IMR-90 (cell line): ENCODE data around the gene NDUFS7.

Experiments used
- CEBPB ChIP-seq: IDR thresholded peaks from 2 replicates; pipeline ENCODE4 v1.6.1; 2012; ENCODE audit warnings: low read depth, low read length, improper control_type of control experiment
- CTCF ChIP-seq: conservative IDR thresholded peaks from 2 replicates; pipeline ENCODE4 v1.5.1; 2012; ENCODE audit warnings: mild to moderate bottlenecking, low read depth, low read length, improper control_type of control experiment
- FOS ChIP-seq: fragments of 150-350 bp; IDR thresholded peaks from 2 replicates; pipeline ENCODE4 v1.6.1; 2016; ENCODE audit warnings: low read depth, low read length
- MAZ ChIP-seq: IDR thresholded peaks from 2 replicates; pipeline ENCODE4 v1.6.1; 2012; ENCODE audit warnings: low read depth, mild to moderate bottlenecking, low read length, improper control_type of control experiment, moderate library complexity, borderline replicate concordance
- NFE2L2 ChIP-seq: fragments of 150-350 bp; IDR thresholded peaks from 2 replicates; pipeline ENCODE4 v1.6.1; 2016; ENCODE audit warnings: low read depth, mild to moderate bottlenecking, low read length
- RAD21 ChIP-seq: IDR thresholded peaks from 2 replicates; pipeline ENCODE4 v1.6.1; 2012; ENCODE audit warnings: low read length, improper control_type of control experiment
- RFX5 ChIP-seq: IDR thresholded peaks from 2 replicates; pipeline ENCODE4 v1.8.0; 2012; ENCODE audit warnings: low read depth, mild to moderate bottlenecking, low read length, moderate library complexity
- SMC3 ChIP-seq: fragments of 150-350 bp; IDR thresholded peaks from 2 replicates; pipeline ENCODE4 v1.6.1; 2016; ENCODE audit warnings: low read depth, mild to moderate bottlenecking, antibody characterized with exemption, low read length, moderate library complexity
- TF ChIP-seq, protein P1 (sequence below): fragments of 150-350 bp; IDR thresholded peaks from 2 replicates; pipeline ENCODE4 v1.6.1; 2017; ENCODE audit warnings: mild to moderate bottlenecking, antibody characterized with exemption, low read length, low read depth

DNA sequence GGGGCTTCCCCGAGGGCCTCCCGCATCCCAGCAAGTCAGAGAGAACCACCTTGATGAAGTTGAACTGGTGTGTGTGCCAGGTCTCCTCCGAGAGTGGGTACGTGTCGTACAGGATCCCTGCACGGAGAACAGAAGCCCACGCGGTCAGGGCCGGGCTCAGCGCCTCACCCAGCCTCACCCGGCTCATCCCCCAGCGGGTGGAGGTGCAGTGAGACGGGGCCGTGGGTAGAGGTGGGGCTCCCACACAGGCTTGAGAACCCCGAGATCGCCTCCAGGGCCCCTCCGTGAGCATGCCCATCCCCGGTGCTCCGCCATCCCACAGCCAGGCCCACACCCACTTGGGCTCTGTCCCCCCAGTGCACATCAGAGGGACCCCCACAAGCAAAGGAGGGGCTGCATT is 15.4 kb downstream of the NDUFS7 start:
- no peak for TF ChIP-seq CTCF
- TF ChIP-seq FOS, result no peak
- no peak for TF ChIP-seq RAD21
- no peak for TF ChIP-seq CEBPB
- TF ChIP-seq, protein P1, sequence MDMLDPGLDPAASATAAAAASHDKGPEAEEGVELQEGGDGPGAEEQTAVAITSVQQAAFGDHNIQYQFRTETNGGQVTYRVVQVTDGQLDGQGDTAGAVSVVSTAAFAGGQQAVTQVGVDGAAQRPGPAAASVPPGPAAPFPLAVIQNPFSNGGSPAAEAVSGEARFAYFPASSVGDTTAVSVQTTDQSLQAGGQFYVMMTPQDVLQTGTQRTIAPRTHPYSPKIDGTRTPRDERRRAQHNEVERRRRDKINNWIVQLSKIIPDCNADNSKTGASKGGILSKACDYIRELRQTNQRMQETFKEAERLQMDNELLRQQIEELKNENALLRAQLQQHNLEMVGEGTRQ, result no peak
- TF ChIP-seq NFE2L2, result no peak
- no peak for TF ChIP-seq SMC3
- no peak for TF ChIP-seq RFX5
- no peak for TF ChIP-seq MAZ
